Subcutaneous abdominal adipose tissue (tissue), 5 donors: ENCODE data around the gene PDE4D.

ENCODE experiments used
- H3K27ac ChIP-seq: one replicate; pipeline ENCODE4 v1.7.0; 2013; ENCODE audit warnings: low read depth, mild to moderate bottlenecking, inconsistent platforms, low read length, moderate library complexity
- H3K27me3 ChIP-seq, 5 donors: one replicate each; pipeline ENCODE4 v1.7.0; 2013; ENCODE audit warnings: low read length in 5 of 5, inconsistent platforms in 1 of 5; ENCODE audit not compliant: control insufficient read depth in 5 of 5, insufficient read depth in 4 of 5
- H3K36me3 ChIP-seq, 5 donors: one replicate each; pipeline ENCODE4 v1.7.0; 2013; ENCODE audit warnings: low read length in 5 of 5; ENCODE audit not compliant: control insufficient read depth in 5 of 5, insufficient read depth in 5 of 5
- H3K4me1 ChIP-seq, 5 donors: one replicate each; pipeline ENCODE4 v1.7.0; 2013; ENCODE audit warnings: low read length in 5 of 5, mild to moderate bottlenecking in 3 of 5, moderate library complexity in 1 of 5; ENCODE audit not compliant: control insufficient read depth in 5 of 5, insufficient read depth in 5 of 5
- H3K4me3 ChIP-seq, 5 donors: one replicate each; pipeline ENCODE4 v1.7.0; 2013; ENCODE audit warnings: low read length in 5 of 5, low read depth in 1 of 5
- H3K9ac ChIP-seq, 5 donors: one replicate each; pipeline ENCODE4 v1.7.0; 2013; ENCODE audit warnings: low read length in 5 of 5, mild to moderate bottlenecking in 4 of 5, moderate library complexity in 3 of 5
- H3K9me3 ChIP-seq, 5 donors: one replicate each; pipeline ENCODE4 v1.7.0; 2013; ENCODE audit warnings: low read length in 5 of 5; ENCODE audit not compliant: control insufficient read depth in 5 of 5
- donor health status: healthy.
- donor health status: healthy.
- donor health status: healthy.
- donor health status: healthy.
- donor health status: healthy.

PDE4D gene

GRCh38 chr5:59887274-59887673 is 6.3 kb downstream of the PDE4D start:
- Histone ChIP-seq H3K4me3 (no peak overlapping the region), H3K27me3 (peaks cover 5 to 14% (median 8%) of the 10 kb centered on the region in 5 donors), H3K9ac (no peak overlapping the region), H3K27ac (no peak overlapping the region), H3K36me3 (no peaks in the 10 kb centered on the region), H3K9me3 (no peaks in the 10 kb centered on the region), H3K4me1 (no peaks in the 10 kb centered on the region)

DNA sequence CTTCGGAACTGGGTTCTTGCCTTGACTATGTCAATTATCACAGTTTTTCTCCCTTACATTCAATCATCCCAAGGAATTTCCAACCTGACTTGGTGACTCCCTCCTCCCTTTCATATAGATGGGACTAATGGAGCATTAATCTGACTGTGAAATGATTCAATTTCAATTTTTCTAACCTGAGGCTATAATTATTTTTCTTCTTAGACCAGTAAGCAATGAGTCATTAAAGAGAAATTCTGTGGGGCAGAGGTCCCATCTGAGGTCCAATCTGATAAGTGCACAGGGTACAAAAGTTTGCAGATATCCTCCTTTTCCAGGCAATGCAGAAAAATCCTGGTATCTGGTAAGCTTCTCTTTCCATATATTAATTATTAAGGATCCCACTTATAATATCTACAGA is 18.9 kb downstream of the PDE4D start:
- no peaks in the 10 kb centered on the region for H3K4me1 ChIP-seq
- H3K27me3 ChIP-seq = no peaks in the 10 kb centered on the region
- H3K36me3 ChIP-seq = no peaks in the 10 kb centered on the region
- no peak overlapping the region for H3K9ac ChIP-seq
- H3K27ac ChIP-seq = no peak overlapping the region
- no peaks in the 10 kb centered on the region for H3K9me3 ChIP-seq
- no peak overlapping the region for H3K4me3 ChIP-seq

DNA sequence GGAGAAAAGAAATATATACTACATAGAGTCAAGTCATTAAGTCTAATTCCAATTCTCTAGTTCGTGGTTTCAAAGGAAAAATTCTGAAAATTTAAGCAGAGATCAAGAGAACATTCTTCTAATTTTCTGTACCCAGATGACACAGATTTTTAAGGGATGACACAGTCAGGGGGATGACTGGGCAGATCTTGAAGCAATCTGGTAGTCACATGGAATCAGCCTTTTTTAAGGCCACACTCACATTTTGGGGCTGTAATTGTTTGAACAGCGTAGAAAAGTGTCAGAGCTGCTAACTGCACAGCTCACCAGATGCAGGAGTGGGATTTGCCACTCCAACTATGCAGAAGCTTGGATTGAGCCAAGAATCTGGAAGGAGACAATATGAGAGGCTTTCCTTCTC is 20.4 kb downstream of the PDE4D start:
- H3K4me1 ChIP-seq = no peaks in the 10 kb centered on the region
- H3K27ac ChIP-seq = no peak overlapping the region
- no peaks in the 10 kb centered on the region for H3K36me3 ChIP-seq
- no peaks in the 10 kb centered on the region for H3K27me3 ChIP-seq
- no peak overlapping the region for H3K9ac ChIP-seq
- H3K9me3 ChIP-seq = no peaks in the 10 kb centered on the region
- no peak overlapping the region for H3K4me3 ChIP-seq

DNA sequence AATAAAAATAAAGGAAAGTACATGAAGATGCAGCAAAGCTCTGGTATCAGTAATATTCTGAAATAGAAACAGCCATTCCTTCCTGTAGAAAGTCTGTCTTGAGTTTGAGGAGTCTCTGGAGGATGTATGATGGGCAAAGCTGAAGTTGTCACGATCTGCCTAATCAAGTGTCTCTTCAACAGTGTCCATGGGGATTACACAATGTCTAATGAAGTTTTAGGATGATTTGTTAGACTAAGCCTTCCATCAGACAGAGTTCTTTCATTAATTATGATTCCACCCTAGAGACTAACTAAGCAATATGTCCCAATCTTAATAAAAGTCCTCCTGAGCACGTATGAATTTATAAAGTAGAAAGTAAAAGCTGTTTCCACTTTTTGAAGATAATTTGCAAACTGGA is 26.9 kb downstream of the PDE4D start:
- Histone ChIP-seq H3K4me1 (no peaks in the 10 kb centered on the region), H3K4me3 (no peak overlapping the region), H3K27me3 (no peaks in the 10 kb centered on the region), H3K36me3 (no peaks in the 10 kb centered on the region), H3K27ac (no peak overlapping the region), H3K9me3 (no peaks in the 10 kb centered on the region), H3K9ac (no peak overlapping the region)

DNA sequence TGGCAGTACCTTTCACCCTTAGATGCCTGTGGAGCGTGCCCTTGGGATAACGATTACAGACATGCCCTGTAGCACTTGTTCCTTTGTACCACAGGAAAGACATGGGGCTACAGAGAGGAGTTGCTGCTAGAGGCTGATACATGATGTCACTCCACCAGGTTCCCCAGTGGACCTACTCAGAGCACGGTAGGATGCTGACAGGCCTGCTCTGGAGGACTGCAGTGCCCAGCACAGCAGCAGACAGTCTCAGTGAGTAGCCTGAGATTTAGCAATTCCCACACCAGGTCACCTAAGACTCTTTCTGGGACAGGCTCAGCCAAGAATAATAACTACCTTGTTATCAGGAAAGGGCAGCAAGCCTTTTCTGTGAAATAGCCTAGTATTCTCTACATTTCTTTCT is 28.8 kb downstream of the PDE4D start:
- Histone ChIP-seq H3K27me3 (no peaks in the 10 kb centered on the region), H3K27ac (no peak overlapping the region), H3K4me3 (no peak overlapping the region), H3K36me3 (no peaks in the 10 kb centered on the region), H3K4me1 (no peaks in the 10 kb centered on the region), H3K9ac (no peak overlapping the region), H3K9me3 (no peaks in the 10 kb centered on the region)

DNA sequence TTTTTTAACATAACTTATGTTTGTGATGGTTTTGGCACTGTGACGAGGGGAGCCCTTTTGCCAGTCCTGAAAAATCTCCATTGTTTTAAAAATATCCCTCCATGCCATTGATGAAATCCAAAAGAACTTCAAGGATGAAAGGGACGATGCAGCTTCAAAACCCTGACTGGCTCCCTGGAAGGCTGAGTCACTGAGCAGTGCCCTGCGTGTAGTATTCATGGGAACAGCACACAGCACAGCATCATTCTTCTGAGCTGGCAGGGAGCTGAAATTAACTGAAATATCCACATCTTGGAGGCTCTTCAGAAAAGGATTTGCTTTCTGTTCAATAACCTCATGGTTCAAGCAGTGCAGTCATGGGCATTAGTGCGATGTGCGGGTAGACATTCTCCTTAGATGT is 29.7 kb downstream of the PDE4D start:
- Histone ChIP-seq H3K4me3 (no peak overlapping the region), H3K9ac (no peak overlapping the region), H3K4me1 (no peaks in the 10 kb centered on the region), H3K27ac (no peak overlapping the region), H3K9me3 (no peaks in the 10 kb centered on the region), H3K36me3 (no peaks in the 10 kb centered on the region), H3K27me3 (no peaks in the 10 kb centered on the region)

DNA sequence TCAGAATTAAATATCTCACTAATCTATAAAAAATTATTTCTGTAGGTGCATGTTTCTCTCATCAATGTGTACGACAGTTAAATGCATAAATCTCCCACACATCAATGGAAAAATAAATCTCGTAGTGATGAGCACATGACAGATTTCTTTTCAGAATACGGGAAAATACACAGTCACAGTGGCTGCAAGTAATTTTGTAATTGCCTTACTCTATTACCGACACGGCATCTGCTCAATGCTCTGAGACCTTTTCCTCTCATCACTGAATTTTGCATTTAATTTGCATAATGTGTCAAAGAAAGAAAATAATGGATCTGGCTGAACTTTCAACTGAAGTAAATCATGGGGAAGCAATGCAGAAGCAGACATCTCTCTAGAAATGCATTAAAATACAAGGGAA is 37.2 kb downstream of the PDE4D start:
- no peak overlapping the region for H3K4me3 ChIP-seq
- H3K36me3 ChIP-seq = no peaks in the 10 kb centered on the region
- H3K27me3 ChIP-seq = peaks cover 0 to 2% (median 0%) of the 10 kb centered on the region in 5 donors
- H3K27ac ChIP-seq = no peak overlapping the region
- no peaks in the 10 kb centered on the region for H3K9me3 ChIP-seq
- no peaks in the 10 kb centered on the region for H3K4me1 ChIP-seq
- no peak overlapping the region for H3K9ac ChIP-seq

DNA sequence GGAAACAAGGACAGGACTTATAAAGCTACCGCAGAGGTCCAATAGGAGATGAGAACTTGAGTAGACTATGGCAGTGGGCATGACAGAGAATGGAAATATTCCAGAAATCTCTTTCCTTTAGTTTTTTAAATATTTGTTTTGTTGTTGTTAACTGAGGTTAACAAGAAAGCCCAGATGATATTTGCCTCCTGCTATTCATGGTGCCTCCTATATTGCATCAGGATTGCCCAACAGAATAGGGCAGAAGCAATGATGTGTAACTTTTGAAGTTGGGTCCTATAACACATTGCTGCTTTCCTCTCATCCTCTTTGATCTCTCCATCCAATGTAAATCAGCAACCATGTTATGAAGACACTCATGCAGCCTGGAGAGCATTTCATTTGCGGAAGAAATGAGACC is 42.8 kb downstream of the PDE4D start:
- Histone ChIP-seq H3K4me3 (no peak overlapping the region), H3K9me3 (no peaks in the 10 kb centered on the region), H3K36me3 (no peaks in the 10 kb centered on the region), H3K27ac (no peak overlapping the region), H3K4me1 (no peaks in the 10 kb centered on the region), H3K9ac (no peak overlapping the region), H3K27me3 (no peaks in the 10 kb centered on the region)

- Histone ChIP-seq H3K9ac (no peak overlapping the region), H3K4me3 (no peak overlapping the region), H3K36me3 (no peaks in the 10 kb centered on the region), H3K9me3 (no peaks in the 10 kb centered on the region), H3K27ac (no peak overlapping the region), H3K27me3 (no peaks in the 10 kb centered on the region), H3K4me1 (no peaks in the 10 kb centered on the region)
These were observed 45.9 kb downstream of the PDE4D start for GRCh38 chr5:59847586-59847985.

DNA sequence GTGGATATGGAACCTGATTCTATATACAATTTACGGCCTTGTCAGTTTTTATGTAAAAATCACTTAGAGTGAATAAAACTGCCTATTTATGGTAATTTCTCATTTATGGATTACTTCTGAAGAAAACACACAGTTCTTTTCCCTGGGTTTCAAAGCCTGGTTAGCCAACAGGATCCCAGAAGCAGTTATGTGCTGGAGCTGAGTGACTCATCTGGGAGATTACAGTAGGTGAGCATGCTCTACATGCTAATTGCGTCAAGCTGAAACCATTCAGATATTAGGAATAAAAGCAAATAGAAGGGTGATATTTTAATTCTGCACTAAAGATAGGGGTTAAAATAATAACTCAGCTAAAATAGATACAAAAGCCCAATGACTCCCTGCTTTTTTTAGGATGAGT is 47.8 kb downstream of the PDE4D start:
- H3K27me3 ChIP-seq = no peaks in the 10 kb centered on the region
- H3K9ac ChIP-seq = no peak overlapping the region
- H3K4me3 ChIP-seq = no peak overlapping the region
- H3K9me3 ChIP-seq = no peaks in the 10 kb centered on the region
- H3K27ac ChIP-seq = no peak overlapping the region
- H3K4me1 ChIP-seq = no peaks in the 10 kb centered on the region
- no peaks in the 10 kb centered on the region for H3K36me3 ChIP-seq

- Histone ChIP-seq H3K9ac (no peak overlapping the region), H3K27me3 (no peaks in the 10 kb centered on the region), H3K36me3 (no peaks in the 10 kb centered on the region), H3K4me3 (no peak overlapping the region), H3K9me3 (no peaks in the 10 kb centered on the region), H3K4me1 (no peaks in the 10 kb centered on the region), H3K27ac (no peak overlapping the region)
These were observed 49.9 kb downstream of the PDE4D start for GRCh38 chr5:59843511-59844213.
